Osteocyte (in vitro differentiated cells): ENCODE measurements around the gene EXOC7. TPM values are rescaled to one million over a fixed set of nuclear protein-coding genes. Genes with fewer than 3 reads are reported as not detected.
A peak's percentile ranks its signal among the peaks of the same experiment; 100 is the strongest.

Source experiments
- DNase-seq: peaks from one replicate; pipeline ENCODE4 v3.0.0; 2021; ENCODE audit warnings: mixed read lengths; ENCODE audit not compliant: unreplicated experiment; ENCODE audit errors: extremely low spot score
- H3K27ac Mint-ChIP-seq: one replicate; pipeline ENCODE4 v1.8.0; 2021; ENCODE audit warnings: mild to moderate bottlenecking, mixed read lengths; ENCODE audit not compliant: unreplicated experiment
- H3K27me3 Mint-ChIP-seq: one replicate; pipeline ENCODE4 v1.8.0; 2021; ENCODE audit warnings: mixed read lengths; ENCODE audit not compliant: unreplicated experiment
- H3K36me3 Mint-ChIP-seq: one replicate; pipeline ENCODE4 v1.8.0; 2021; ENCODE audit warnings: mixed read lengths; ENCODE audit not compliant: unreplicated experiment
- H3K4me1 Mint-ChIP-seq: one replicate; pipeline ENCODE4 v1.8.0; 2021; ENCODE audit warnings: mixed read lengths; ENCODE audit not compliant: unreplicated experiment
- H3K4me3 Mint-ChIP-seq: one replicate; pipeline ENCODE4 v1.8.0; 2021; ENCODE audit warnings: mild to moderate bottlenecking, moderate library complexity, mixed read lengths; ENCODE audit not compliant: unreplicated experiment
- H3K9me3 Mint-ChIP-seq: one replicate; pipeline ENCODE4 v1.8.0; 2021; ENCODE audit warnings: mixed read lengths; ENCODE audit not compliant: unreplicated experiment
- total RNA-seq: library from RNA; stranded (reverse); gene quantifications from 2 replicates; pipeline ENCODE4 v1.2.1, GENCODE V29; 2021
- TF ChIP-seq, protein P1 (sequence below): fragments of 200-600 bp; sonication (generic); IDR thresholded peaks from 2 replicates; pipeline ENCODE4 v1.5.0; 2021; ENCODE audit warnings: antibody characterized with exemption, mild to moderate bottlenecking, moderate library complexity

EXOC7 gene
- total RNA-seq, 1 donor from 2014 or later, result 158 TPM

- TF ChIP-seq, protein P1, sequence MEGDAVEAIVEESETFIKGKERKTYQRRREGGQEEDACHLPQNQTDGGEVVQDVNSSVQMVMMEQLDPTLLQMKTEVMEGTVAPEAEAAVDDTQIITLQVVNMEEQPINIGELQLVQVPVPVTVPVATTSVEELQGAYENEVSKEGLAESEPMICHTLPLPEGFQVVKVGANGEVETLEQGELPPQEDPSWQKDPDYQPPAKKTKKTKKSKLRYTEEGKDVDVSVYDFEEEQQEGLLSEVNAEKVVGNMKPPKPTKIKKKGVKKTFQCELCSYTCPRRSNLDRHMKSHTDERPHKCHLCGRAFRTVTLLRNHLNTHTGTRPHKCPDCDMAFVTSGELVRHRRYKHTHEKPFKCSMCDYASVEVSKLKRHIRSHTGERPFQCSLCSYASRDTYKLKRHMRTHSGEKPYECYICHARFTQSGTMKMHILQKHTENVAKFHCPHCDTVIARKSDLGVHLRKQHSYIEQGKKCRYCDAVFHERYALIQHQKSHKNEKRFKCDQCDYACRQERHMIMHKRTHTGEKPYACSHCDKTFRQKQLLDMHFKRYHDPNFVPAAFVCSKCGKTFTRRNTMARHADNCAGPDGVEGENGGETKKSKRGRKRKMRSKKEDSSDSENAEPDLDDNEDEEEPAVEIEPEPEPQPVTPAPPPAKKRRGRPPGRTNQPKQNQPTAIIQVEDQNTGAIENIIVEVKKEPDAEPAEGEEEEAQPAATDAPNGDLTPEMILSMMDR, result no peak
- DNase-seq, result no peak
- H3K27ac Mint-ChIP-seq, result no peak overlapping the region
- H3K4me1 Mint-ChIP-seq, result peaks cover 12% of the 10 kb centered on the region
- no peak overlapping the region for H3K4me3 Mint-ChIP-seq
- H3K36me3 Mint-ChIP-seq, result peaks cover 48% of the 10 kb centered on the region
- H3K9me3 Mint-ChIP-seq, result no peaks in the 10 kb centered on the region
- H3K27me3 Mint-ChIP-seq, result no peaks in the 10 kb centered on the region
Measured at GRCh38 chr17:76051561-76051960, 52.0 kb downstream of the EXOC7 start.

DNA sequence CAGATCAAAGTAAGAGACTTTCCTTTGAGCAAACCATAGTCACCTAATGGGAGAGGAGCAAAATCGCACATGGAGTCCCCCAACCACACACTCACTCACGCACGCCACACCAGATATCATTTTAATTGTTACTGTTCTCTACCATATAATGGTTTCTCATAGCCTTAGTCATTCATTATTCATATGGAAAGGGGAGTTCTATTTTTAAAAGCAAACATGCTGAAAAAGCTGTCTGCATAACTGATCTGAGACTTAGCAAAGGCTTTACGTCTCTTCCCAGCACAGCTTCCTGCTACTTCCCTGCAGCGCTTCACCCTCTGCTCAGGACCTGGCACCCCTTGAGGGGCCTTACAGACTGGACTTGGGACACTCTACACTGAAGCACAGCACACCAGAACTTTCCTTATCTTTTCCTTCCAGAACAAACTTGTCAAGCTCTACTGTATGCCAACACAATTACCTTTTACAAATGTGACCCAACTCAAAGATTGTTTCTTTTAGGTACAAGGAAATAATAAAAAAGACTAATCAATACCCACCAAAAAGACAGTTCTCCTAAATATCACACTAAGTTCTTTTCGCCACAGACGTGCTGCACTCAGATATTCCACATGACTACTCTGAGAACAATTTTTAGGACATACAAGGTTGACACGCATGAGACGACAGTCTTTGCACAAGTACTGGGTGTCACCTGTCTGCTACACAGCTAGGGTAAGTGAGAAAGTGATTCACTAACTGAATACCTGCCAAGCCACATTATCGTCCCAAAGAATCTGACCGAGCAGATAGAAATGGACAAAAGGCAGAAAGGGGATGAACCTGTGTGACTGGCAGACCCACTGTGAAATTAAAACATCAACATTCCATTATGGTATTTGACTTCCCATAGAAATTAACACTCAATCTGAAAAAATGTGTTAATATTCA, 52.8 kb downstream of the EXOC7 start:
- Mint-ChIP-seq H3K4me1 (peaks cover 12% of the 10 kb centered on the region), H3K36me3 (peaks cover 48% of the 10 kb centered on the region), H3K27me3 (no peaks in the 10 kb centered on the region), H3K4me3 (no peak overlapping the region), H3K9me3 (no peaks in the 10 kb centered on the region), H3K27ac (no peak overlapping the region)
- TF ChIP-seq, protein P1, result no peak
- no peak for DNase-seq

- Mint-ChIP-seq H3K4me3 (no peak overlapping the region), H3K27me3 (no peaks in the 10 kb centered on the region), H3K36me3 (peaks cover 57% of the 10 kb centered on the region), H3K4me1 (peaks cover 12% of the 10 kb centered on the region), H3K9me3 (no peaks in the 10 kb centered on the region), H3K27ac (peak overlapping the region; percentile 42)
- TF ChIP-seq, protein P1, result no peak
- no peak for DNase-seq
Measured at GRCh38 chr17:76049836-76050537, 53.6 kb downstream of the EXOC7 start.

- TF ChIP-seq, protein P1, result no peak
- Mint-ChIP-seq H3K36me3 (peaks cover 64% of the 10 kb centered on the region), H3K27me3 (no peaks in the 10 kb centered on the region), H3K4me3 (no peak overlapping the region), H3K4me1 (peaks cover 11% of the 10 kb centered on the region), H3K9me3 (no peaks in the 10 kb centered on the region), H3K27ac (peak overlapping the region; percentile 64)
- no peak for DNase-seq
Measured at GRCh38 chr17:76049239-76049638, 54.3 kb downstream of the EXOC7 start.

GRCh38 chr17:76048711-76049110, 54.9 kb downstream of the EXOC7 start:
- Mint-ChIP-seq H3K4me1 (peaks cover 6% of the 10 kb centered on the region), H3K27me3 (no peaks in the 10 kb centered on the region), H3K36me3 (peaks cover 63% of the 10 kb centered on the region), H3K27ac (peak overlapping the region; percentile 64), H3K9me3 (no peaks in the 10 kb centered on the region), H3K4me3 (no peak overlapping the region)
- DNase-seq, result no peak
- TF ChIP-seq, protein P1, result no peak
